Glomerular visceral epithelial cell (primary cell): ENCODE results near the gene LSAMP.

Experiments
- DNase-seq: peaks from one replicate; pipeline ENCODE4 v3.0.0-alpha.2; 2016; ENCODE audit errors: extremely low spot score

Gene LSAMP

DNA sequence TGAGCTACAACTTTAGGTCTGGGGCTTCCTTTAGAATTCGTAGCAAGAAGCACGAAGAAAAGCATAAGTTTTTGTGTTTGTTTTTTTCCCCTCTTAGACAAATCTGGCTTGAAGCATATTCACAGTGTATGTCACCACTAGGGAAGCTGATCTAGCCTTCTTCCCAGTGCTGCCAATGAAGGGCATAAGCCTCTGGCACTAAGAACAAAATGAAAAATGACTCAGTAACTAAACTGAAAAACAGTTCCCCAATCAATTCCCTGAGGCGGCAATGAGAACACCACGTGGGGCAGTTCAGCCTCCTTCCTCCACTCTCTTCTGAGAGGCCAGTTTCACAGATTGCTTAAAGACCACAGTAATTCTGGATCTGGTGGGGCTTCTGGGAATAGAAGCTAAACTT is 483.9 kb downstream of the LSAMP start:
- no peak for DNase-seq

DNA sequence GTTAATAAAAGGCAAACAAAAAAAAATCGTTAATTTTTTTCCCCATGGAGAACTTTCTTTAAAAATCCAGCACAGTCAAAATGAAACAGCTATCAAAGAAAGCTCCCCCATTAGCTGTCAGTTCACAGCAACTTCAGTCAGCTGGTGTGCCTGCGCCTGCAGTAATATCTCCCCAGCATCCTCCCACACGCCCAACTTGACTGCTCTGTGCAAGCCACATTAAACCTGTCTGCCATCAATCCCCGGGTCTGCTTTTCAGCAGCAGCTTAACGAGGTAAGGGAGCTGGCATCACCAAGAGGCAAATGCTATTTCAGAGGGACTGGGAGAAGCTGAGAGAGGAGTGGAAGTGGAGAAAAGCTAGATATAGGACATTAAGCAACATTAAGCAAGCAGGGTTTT is 484.5 kb downstream of the LSAMP start:
- DNase-seq, result no peak

GRCh38 chr3:115958526-115958925 is 486.8 kb downstream of the LSAMP start:
- no peak for DNase-seq

GRCh38 chr3:115947325-115947724 is 498.0 kb downstream of the LSAMP start:
- DNase-seq, result no peak

- no peak for DNase-seq
Observed at GRCh38 chr3:115943579-115943978, 501.7 kb downstream of the LSAMP start.

DNA sequence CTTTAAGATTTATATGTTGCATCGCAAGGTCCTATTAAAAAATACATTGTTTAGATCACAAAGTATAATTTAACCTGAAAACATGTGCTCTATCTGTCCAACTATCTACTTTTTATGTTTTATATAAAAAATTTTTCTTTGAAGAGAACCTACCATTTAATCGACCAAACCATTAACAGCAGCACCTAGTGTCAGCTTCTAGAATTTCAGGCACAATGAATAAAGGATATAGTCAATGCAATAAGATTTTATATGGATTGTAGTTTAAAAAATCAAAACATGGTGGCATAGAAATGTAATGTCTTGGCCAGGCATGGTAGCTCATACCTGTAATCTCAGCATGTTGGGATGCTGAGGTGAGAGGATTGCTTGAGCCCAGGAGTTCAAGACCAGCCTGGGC is 508.2 kb downstream of the LSAMP start:
- DNase-seq, result no peak

- DNase-seq, result no peak
Observed at GRCh38 chr3:115932807-115933206, 512.5 kb downstream of the LSAMP start.

DNA sequence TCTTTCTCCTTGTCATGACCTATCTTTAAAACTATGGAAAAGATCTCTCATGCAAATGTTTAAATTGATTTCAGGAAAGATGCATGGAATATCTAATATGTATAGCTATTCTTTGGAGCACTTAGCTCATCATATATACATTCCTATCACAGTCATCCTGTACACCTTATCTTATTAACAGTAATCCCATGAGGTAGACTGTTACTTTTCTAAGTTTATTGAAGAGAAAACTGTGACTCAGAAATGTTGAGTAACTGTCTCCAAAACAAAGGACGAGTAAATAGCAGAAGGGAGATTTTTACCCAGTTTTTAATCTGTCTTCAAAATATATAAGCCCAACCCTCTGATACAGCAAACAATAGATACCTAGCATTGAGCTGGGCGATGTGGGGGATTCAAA is 513.7 kb downstream of the LSAMP start:
- no peak for DNase-seq

GRCh38 chr3:115930922-115931321 is 514.4 kb downstream of the LSAMP start:
- no peak for DNase-seq

DNA sequence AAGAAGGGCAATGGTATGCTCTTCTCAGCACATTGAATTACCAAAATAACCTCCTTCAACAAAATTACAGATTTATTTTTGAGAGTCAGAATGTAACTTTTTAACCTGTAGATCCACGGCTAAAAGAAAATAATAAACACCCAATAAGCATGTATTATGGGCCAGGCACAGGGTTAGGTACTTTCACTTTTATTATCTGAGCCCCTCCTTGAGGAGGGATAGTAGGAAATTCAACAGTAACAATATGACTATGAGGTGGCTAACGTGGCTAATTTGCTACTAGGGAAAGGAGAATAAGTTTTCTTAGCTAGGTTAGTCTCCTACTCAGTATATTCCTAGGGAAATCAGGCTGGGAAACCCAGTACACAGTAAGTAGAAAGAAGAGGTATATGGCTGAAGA is 515.1 kb downstream of the LSAMP start:
- no peak for DNase-seq

DNA sequence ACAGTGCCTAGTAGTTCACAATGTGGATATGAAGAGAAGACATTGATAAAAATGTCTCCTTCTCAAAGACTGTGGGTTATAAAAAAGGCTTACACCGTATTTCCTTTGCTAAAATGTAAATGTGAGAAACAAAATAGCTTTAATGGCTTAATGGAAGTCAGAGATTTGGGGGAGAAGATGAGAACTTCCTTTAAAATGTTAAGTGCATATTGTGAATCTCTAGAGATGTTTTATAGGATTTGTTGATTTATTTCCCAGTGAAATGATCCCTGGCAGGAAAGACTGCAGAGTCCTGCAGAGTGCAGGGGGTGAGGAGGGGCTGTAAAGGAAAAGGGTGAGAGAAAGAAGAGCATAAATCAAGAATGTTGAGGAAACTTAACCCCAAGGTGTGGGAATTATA is 516.9 kb downstream of the LSAMP start:
- DNase-seq, result no peak

DNA sequence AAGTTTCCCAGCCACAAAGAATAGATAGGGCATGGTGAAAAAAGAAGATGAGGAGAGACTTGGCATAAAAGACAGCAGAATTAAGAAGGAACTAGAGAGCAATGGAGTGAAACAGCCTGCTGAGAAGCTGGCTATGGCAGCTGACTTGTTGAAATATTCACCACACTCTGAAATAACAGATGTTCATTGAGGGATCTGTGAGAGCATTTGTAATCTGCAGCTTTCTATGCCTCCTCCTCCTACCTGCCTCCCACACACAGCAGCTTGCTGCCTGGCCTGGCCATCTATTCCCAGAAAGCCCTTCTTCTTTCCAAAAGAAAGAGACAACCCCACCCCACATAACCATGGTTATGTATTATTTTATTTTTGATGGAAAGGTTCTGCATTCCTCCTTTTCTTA is 518.1 kb downstream of the LSAMP start:
- DNase-seq, result no peak

GRCh38 chr3:115922681-115923347 is 522.5 kb downstream of the LSAMP start:
- DNase-seq, result peak; percentile 14

DNA sequence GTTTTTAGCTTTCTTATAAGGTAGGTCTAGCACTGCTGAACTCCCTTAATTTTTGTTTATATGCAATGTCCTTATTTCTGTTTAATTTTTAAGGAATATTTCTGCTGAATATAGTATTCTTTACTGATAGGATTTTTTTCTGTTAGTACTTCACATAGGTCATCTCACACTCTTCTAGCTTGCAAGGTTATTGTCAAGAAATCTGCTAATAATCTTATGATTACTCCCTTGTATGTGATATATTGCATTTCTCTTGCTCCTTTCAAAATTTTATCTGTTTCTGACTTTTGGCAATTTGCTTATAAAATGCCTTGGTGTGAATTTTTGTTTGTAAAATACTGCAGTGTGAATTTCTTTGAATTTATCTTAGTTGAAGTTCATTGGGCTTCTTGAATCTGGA is 523.6 kb downstream of the LSAMP start:
- no peak for DNase-seq

- DNase-seq, result no peak
Observed at GRCh38 chr3:115918900-115919299, 526.4 kb downstream of the LSAMP start.

GRCh38 chr3:115916866-115917265 is 528.4 kb downstream of the LSAMP start:
- no peak for DNase-seq

GRCh38 chr3:115915061-115915460 is 530.2 kb downstream of the LSAMP start:
- DNase-seq, result no peak

GRCh38 chr3:115913069-115913686 is 532.1 kb downstream of the LSAMP start:
- no peak for DNase-seq

DNA sequence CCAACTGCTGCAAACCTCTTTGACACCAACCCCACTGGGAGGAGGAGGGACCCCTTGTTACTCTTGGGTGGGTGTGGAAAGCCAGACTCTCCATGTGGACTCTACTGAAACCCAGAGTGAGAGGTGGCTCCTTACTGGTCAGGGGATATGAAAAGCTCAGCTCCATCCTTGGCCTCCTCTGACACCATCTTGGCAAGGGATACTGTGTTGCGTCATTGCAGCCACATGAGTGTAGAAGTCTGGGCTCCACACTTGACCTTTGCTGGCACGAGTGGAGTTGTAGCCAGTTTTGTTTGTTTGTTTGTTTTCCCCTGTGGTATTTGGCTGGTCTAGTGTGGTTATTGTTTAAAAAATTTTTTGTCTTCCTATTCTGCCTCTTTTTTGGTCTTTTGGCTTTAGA is 532.9 kb downstream of the LSAMP start:
- no peak for DNase-seq

GRCh38 chr3:115905871-115906270 is 539.4 kb downstream of the LSAMP start:
- DNase-seq, result no peak

DNA sequence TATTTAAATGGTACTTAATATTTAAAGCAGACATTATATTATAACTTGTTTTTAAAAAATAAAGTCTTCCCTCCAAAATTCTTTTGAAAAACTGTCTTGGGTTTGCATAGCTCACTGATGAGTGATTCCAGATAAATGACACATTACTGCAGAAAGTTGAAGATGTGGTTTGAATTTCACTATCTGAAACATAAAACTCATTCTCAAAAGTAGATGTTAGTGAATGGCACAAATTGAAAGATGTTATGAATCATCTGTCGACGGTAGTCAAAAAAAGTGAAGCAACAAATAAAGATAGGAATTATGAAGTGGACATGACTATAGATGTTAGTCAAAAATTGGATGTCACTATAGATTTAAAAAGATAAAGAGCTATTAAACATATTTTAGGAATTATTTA is 541.4 kb downstream of the LSAMP start:
- peak; percentile 2 for DNase-seq

DNA sequence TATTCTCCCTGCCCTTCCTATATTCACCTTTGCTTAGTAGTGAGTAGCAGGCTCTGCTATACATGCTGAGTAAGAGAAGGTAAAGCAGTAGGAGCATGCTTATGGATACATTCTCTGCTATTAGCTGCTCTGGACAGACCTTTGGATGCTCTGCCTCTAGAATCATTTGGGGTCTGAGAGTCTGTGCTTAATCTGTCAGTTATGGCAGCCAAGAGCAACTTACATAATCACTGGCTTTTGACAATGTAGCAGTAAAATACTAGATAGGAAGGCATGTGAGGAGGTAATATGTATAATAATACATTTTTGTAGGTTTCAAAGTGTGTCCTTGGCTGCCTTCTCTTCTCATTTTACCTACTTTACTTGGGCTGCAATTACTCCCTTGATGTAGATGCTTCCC is 544.3 kb downstream of the LSAMP start:
- no peak for DNase-seq

GRCh38 chr3:115899535-115899934 is 545.8 kb downstream of the LSAMP start:
- DNase-seq, result no peak
